ENCODE results near the gene RETSAT. TPM values are rescaled to one million over a fixed set of nuclear protein-coding genes. Genes with fewer than 3 reads are reported as not detected.

RETSAT gene
- total and polyA plus RNA-seq, 2 of the 4 experiments (the other 2 are of a cell fraction) = 25.6 to 32.3 TPM

- POLR2A ChIA-PET (ENCODE audit: unreplicated experiment) = no interaction called here
- Histone ChIP-seq H3K9me1 (ENCODE audit: insufficient read depth, low read length) (peaks cover 16% of the 10 kb centered on the region), H4K8ac (ENCODE audit: low read depth in 2 of 2, low read length in 2 of 2) (no peak overlapping the region), H3K9me3 (ENCODE audit: control insufficient read depth, insufficient read depth, low read length) (no peaks in the 10 kb centered on the region), H3K4me1 (ENCODE audit: control insufficient read depth, insufficient read depth, low read length) (peaks cover 6% of the 10 kb centered on the region), H3K79me1 (ENCODE audit: low read depth in 1 of 2, low read length in 2 of 2) (peaks cover 35 to 54% of the 10 kb centered on the region in 2 experiments), H2BK5ac (ENCODE audit: low read depth, low read length, poor library complexity, severe bottlenecking) (no peak overlapping the region), H3K4me3 (ENCODE audit: insufficient read depth, low read depth, low read length) (no peak overlapping the region), H4K20me1 (ENCODE audit: insufficient read depth, low read length) (no peaks in the 10 kb centered on the region), H3K18ac (ENCODE audit: low read depth, low read length) (no peak overlapping the region), H3K14ac (replicated peaks; ENCODE audit: low read depth, low read length) (no peak overlapping the region), H4K5ac (ENCODE audit: low read depth, low read length) (no peak overlapping the region), H4K91ac (ENCODE audit: insufficient read depth, low read depth, low read length) (no peak overlapping the region), H3K27ac (ENCODE audit: insufficient read depth, low read length) (no peak overlapping the region), H3K27me3 (ENCODE audit: control insufficient read depth, insufficient read depth, low read length) (no peaks in the 10 kb centered on the region), H3K36me3 (ENCODE audit: control insufficient read depth, insufficient read depth, low read length) (peaks cover 17% of the 10 kb centered on the region), H3K9ac (ENCODE audit: low read depth, low read length) (no peak overlapping the region), H2BK120ac (ENCODE audit: low read depth, low read length) (no peak overlapping the region), H3K23ac (ENCODE audit: low read depth, low read length) (no peak overlapping the region), H2AK9ac (replicated peaks; ENCODE audit: low read depth, low read length, poor library complexity) (no peak overlapping the region), H2BK15ac (ENCODE audit: low read depth, low read length) (no peak overlapping the region), H2AFZ (replicated peaks; ENCODE audit: low read length, poor library complexity) (no peak overlapping the region), H3K4me2 (ENCODE audit: low read depth, low read length) (no peak overlapping the region), H2AK5ac (ENCODE audit: low read depth, low read length) (no peak overlapping the region), H3K4ac (ENCODE audit: low read depth, low read length) (no peak overlapping the region), H2BK20ac (ENCODE audit: low read depth, low read length) (no peak overlapping the region), H3K56ac (ENCODE audit: extremely low read depth, insufficient read depth, low read length) (no peak overlapping the region)
- in situ Hi-C loops (cut with MboI; ENCODE audit: low sequenced_read_pairs) = no loop called here
- intact Hi-C loops (cut with micrococcal nuclease) = no loop called here
- dilution Hi-C loops (cut with HindIII; ENCODE audit: low sequenced_read_pairs, unreplicated experiment) = no loop called here
- no CpG with 5 or more reads among the region's 2 CpGs for WGBS, 2 experiments (ENCODE audit: extremely low coverage in 2 of 2, insufficient read length in 1 of 2)
- CTCF ChIA-PET = no interaction called here
- DNase-seq (no peak), ATAC-seq (ENCODE audit: low read depth) (no peak)
- TSS peak; percentile 49 for BruUV-seq (replicated peaks)
- no peak for TF ChIP-seq ELK1 (IDR thresholded peaks at IDR 0.05; ENCODE audit: borderline replicate concordance, low read depth, low read length)
- TF ChIP-seq RCOR1 (IDR thresholded peaks at IDR 0.05; ENCODE audit: insufficient replicate concordance, low read length) = no peak
- no peak for TF ChIP-seq SMC3 (IDR thresholded peaks at IDR 0.05; ENCODE audit: low read depth, low read length)
- no peak for TF ChIP-seq FOS (IDR thresholded peaks at IDR 0.05; ENCODE audit: low read depth, low read length)
- TF ChIP-seq MAZ (IDR thresholded peaks at IDR 0.05; ENCODE audit: borderline replicate concordance, low read depth, low read length) = no peak
- no peak for TF ChIP-seq RFX5 (IDR thresholded peaks at IDR 0.05; ENCODE audit: low read depth, low read length)
- no peak for TF ChIP-seq CTCF (conservative IDR thresholded peaks at IDR 0.05; ENCODE audit: low read depth, low read length)
- no peak for TF ChIP-seq CHD1 (IDR thresholded peaks at IDR 0.05; ENCODE audit: low read depth, low read length)
- no peak for TF ChIP-seq MAFK (IDR thresholded peaks at IDR 0.05; ENCODE audit: low read depth, low read length)
Measured at GRCh38 chr2:85356186-85356585, 1.9 kb upstream of the RETSAT start.

All from IMR-90 (cell line).